C4-2B (cell line): Measurements from ENCODE around the gene AGAP1.

Experiments
- H3K27ac ChIP-seq: fragments of 450-650 bp; 2 replicates; pipeline ENCODE4 v1.5.1; 2017
- CTCF ChIP-seq: fragments of 450-650 bp; conservative IDR thresholded peaks from 2 replicates; pipeline ENCODE4 v1.5.1; 2017; ENCODE audit warnings: mild to moderate bottlenecking
- ZFX ChIP-seq: fragments of 450-650 bp; IDR thresholded peaks from 2 replicates; pipeline ENCODE4 v1.6.1; 2017

AGAP1 gene

GRCh38 chr2:236082061-236082460, 588.2 kb downstream of the AGAP1 start:
- TF ChIP-seq CTCF (no peak), ZFX (no peak)
- H3K27ac ChIP-seq, result no peak overlapping the region

DNA sequence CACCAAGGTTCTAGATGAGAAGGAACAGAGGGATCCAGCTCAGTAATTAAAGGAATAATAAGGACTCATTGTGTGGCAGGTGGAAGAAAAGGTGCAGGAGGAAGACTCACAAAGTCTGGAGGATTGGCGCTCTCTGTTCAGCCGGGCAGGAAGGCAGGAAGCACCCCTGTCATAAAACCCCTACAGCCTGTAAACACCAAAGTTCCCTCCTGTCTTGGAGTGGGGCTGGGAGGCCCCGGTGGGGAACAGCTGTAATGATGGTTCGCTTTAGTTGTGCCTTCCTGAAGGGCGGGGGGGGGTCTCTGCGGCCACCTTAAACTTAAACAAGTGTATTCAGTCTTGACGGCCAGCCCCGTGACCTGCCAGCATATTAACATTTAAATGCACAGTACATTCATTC, 590.1 kb downstream of the AGAP1 start:
- H3K27ac ChIP-seq, result no peak overlapping the region
- TF ChIP-seq CTCF (no peak), ZFX (no peak)

DNA sequence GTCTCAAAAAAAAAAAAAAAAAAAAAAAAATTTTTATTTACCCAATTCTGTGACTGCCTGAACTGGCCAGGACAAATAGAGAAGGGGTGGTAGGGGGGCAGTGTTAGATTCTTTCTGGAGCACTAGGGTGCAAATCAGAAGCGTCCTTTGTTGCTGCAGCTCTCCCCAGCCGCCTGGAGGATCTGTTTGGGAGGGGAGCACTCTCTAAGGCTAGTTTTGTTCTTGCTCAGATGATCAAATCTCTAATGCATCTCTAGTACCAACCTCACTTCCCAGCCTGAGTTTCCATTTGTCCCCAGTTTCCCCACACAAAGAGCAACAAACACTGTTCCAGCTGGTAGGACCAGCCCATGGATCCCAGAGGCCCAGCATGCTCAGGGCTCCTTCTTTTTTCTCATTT, 591.4 kb downstream of the AGAP1 start:
- H3K27ac ChIP-seq, result no peak overlapping the region
- TF ChIP-seq ZFX (no peak), CTCF (no peak)

DNA sequence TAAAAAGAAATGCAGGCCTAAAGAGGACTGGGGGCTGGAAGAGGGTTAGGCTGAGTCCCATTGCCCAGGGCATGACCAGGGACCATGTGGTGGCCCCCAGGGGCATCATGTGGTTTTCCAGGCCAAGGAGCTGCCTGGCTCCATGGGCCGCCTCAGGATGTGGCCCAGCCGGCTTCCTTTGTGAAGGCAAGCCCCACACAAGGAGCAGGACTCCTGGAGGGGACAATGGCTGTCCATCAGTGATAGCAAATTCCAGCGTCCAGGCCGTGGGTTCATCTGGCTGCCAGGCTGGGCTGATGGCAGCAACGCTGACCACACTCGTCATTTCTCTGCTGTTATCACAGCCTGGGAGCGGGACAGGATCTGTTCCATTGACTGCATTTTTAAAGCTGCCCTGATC, 591.8 kb downstream of the AGAP1 start:
- TF ChIP-seq CTCF, result no peak
- TF ChIP-seq ZFX, result no peak
- no peak overlapping the region for H3K27ac ChIP-seq

- no peak overlapping the region for H3K27ac ChIP-seq
- no peak for TF ChIP-seq ZFX
- no peak for TF ChIP-seq CTCF
Measured at GRCh38 chr2:236086403-236086970, 592.6 kb downstream of the AGAP1 start.

DNA sequence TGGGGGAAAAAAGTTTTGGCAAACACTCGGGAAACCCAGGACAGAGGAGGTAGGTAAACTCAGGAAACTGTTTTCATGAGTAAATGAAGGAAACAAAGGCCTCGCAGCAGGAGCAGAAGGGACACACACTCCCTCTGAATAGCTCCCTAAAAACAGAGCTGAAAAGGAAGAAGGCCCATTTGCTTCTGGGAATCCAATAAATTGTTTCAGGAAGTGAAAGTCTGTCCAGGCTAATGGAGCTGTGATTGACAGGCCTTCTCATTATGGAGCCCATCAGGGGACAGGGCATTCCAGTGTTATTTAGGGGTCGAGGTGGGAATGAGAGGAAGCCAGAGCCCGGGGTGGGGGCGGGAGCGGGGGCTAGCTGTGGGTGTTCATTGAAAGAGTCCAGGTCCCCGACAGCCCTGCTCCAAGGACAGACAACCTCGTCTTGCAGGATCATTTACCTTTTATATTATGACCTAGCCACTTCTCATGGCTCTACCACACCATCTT, 593.2 kb downstream of the AGAP1 start:
- no peak for TF ChIP-seq ZFX
- TF ChIP-seq CTCF, result no peak
- H3K27ac ChIP-seq, result no peak overlapping the region

GRCh38 chr2:236088368-236089057, 594.7 kb downstream of the AGAP1 start:
- H3K27ac ChIP-seq, result no peak overlapping the region
- TF ChIP-seq CTCF (no peak), ZFX (no peak)
